NCI-H146 treated with DMSO at 0.1 percent for 48 hours (cell line): Measurements from ENCODE around the gene CRTAC1.
A peak's percentile ranks its signal among the peaks of the same experiment; 100 is the strongest.

ENCODE experiments used
- DNase-seq: peaks from one replicate; lab custom pipeline; 2025; ENCODE audit not compliant: unreplicated experiment; lab: John Stamatoyannopoulos, UW

The CRTAC1 gene

GRCh38 chr10:97873569-97873968 is 156.9 kb downstream of the CRTAC1 start:
- no peak for DNase-seq

- DNase-seq = no peak
Observed at GRCh38 chr10:97870990-97871389, 159.4 kb downstream of the CRTAC1 start.

- DNase-seq = peak; percentile 88
Observed at GRCh38 chr10:97869091-97870042, 161.1 kb downstream of the CRTAC1 start.

GRCh38 chr10:97868134-97868685 is 162.2 kb downstream of the CRTAC1 start:
- DNase-seq = no peak

GRCh38 chr10:97867220-97867800 is 163.1 kb downstream of the CRTAC1 start:
- no peak for DNase-seq

- no peak for DNase-seq
Observed at GRCh38 chr10:97866524-97867219, 163.7 kb downstream of the CRTAC1 start.

- no peak for DNase-seq
Observed at GRCh38 chr10:97865488-97865887, 164.9 kb downstream of the CRTAC1 start.

- DNase-seq = no peak
Observed at GRCh38 chr10:97863808-97864207, 166.6 kb downstream of the CRTAC1 start.

GRCh38 chr10:97861924-97862323 is 168.5 kb downstream of the CRTAC1 start:
- DNase-seq = no peak

GRCh38 chr10:97861097-97861750 is 169.2 kb downstream of the CRTAC1 start:
- no peak for DNase-seq

GRCh38 chr10:97858001-97858439 is 172.4 kb downstream of the CRTAC1 start:
- no peak for DNase-seq

- no peak for DNase-seq
Observed at GRCh38 chr10:97854743-97855142, 175.7 kb downstream of the CRTAC1 start.

- no peak for DNase-seq
Observed at GRCh38 chr10:97852840-97853405, 177.5 kb downstream of the CRTAC1 start.

- DNase-seq = no peak
Observed at GRCh38 chr10:97852277-97852676, 178.1 kb downstream of the CRTAC1 start.

GRCh38 chr10:97851341-97852001 is 178.9 kb downstream of the CRTAC1 start:
- DNase-seq = no peak

- DNase-seq = peak; percentile 12
Observed at GRCh38 chr10:97850446-97850845, 180.0 kb downstream of the CRTAC1 start.

GRCh38 chr10:97849687-97850402 is 180.6 kb downstream of the CRTAC1 start, which contains the start of gene GOLGA7B:
GOLGA7B (plus strand) TSS chr10:97849843; CDS start chr10:97850304, 461 bp downstream.
- DNase-seq = no peak

- peak; percentile 79 for DNase-seq
Observed at GRCh38 chr10:97849103-97849686, 181.2 kb downstream of the CRTAC1 start.

- no peak for DNase-seq
Observed at GRCh38 chr10:97844678-97845077, 185.7 kb downstream of the CRTAC1 start.
